ENCODE data around the gene ILRUN.

- TF ChIP-seq, protein P1, sequence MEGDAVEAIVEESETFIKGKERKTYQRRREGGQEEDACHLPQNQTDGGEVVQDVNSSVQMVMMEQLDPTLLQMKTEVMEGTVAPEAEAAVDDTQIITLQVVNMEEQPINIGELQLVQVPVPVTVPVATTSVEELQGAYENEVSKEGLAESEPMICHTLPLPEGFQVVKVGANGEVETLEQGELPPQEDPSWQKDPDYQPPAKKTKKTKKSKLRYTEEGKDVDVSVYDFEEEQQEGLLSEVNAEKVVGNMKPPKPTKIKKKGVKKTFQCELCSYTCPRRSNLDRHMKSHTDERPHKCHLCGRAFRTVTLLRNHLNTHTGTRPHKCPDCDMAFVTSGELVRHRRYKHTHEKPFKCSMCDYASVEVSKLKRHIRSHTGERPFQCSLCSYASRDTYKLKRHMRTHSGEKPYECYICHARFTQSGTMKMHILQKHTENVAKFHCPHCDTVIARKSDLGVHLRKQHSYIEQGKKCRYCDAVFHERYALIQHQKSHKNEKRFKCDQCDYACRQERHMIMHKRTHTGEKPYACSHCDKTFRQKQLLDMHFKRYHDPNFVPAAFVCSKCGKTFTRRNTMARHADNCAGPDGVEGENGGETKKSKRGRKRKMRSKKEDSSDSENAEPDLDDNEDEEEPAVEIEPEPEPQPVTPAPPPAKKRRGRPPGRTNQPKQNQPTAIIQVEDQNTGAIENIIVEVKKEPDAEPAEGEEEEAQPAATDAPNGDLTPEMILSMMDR (conservative IDR thresholded peaks at IDR 0.05; ENCODE audit: low read depth in 2 of 2) = no peak
- no peak for TF ChIP-seq POLR2AphosphoS5 (IDR thresholded peaks at IDR 0.05; ENCODE audit: low read depth)
- TF ChIP-seq, protein P2, sequence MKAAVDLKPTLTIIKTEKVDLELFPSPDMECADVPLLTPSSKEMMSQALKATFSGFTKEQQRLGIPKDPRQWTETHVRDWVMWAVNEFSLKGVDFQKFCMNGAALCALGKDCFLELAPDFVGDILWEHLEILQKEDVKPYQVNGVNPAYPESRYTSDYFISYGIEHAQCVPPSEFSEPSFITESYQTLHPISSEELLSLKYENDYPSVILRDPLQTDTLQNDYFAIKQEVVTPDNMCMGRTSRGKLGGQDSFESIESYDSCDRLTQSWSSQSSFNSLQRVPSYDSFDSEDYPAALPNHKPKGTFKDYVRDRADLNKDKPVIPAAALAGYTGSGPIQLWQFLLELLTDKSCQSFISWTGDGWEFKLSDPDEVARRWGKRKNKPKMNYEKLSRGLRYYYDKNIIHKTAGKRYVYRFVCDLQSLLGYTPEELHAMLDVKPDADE (IDR thresholded peaks at IDR 0.05) = no peak
Measured at GRCh38 chr6:34664256-34664971, 32.2 kb downstream of the ILRUN start.

All from GM23338 (cell line).